ENCODE measurements around the gene IGSF3.
"Not testable (repeated sequence)": the region's sequence is repeated elsewhere in the genome, so short reads cannot be mapped to it uniquely, and the experiment has no call there.

IGSF3 gene

DNA sequence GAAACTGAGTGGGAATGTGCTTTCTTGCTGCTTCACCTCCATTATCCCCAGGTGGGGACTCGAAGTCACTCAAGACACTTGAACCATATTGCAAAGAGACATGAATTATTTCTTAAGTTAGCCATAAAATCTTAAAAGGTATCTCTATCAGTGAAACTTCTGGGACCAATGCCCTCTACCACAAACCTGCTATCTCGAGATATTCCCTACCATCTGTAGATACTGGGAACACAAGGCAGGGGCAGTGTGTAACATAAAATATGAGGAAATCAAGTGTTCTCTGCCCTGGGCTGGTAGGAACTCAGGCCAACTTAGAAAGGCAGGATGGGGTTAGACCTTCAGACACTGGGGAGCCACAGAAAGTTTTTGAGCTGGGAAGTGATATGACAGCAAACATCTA is 95.4 kb downstream of the IGSF3 start:
- DNase-seq: no peak

DNA sequence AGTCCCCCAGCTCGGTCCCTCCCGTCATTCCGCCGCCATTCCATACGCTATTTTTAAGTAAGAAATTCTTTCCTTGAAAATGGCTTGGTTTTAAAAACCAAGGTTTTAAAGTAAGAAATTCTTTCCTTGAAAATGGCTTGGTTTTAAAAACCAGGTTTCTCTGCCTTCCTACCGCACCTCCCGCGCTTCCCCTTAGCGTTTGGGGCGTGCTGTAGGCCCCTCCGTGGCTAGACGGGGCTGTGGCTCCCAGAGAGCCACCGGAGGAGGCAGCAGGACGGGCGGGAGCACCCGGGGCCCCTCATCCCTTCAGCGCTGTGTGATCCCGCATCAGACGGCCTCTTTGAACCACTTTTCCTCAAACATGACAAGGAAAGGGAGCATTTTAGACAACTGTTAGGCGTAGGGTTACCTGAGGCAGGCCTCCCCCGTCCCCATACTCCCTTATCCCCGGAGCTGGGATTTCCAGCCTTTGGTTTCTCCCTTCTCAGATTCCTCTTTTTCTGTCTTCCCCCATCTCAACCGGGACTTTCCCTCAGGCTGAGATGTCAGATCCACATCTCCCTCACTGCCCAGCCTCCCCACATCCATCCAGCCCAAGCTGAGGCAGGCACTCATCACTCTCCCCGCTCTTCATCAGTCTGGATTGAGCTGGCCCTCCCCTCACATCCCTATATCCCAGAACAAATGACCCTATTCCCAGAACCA is 96.2 kb downstream of the IGSF3 start:
- no peak for DNase-seq

DNA sequence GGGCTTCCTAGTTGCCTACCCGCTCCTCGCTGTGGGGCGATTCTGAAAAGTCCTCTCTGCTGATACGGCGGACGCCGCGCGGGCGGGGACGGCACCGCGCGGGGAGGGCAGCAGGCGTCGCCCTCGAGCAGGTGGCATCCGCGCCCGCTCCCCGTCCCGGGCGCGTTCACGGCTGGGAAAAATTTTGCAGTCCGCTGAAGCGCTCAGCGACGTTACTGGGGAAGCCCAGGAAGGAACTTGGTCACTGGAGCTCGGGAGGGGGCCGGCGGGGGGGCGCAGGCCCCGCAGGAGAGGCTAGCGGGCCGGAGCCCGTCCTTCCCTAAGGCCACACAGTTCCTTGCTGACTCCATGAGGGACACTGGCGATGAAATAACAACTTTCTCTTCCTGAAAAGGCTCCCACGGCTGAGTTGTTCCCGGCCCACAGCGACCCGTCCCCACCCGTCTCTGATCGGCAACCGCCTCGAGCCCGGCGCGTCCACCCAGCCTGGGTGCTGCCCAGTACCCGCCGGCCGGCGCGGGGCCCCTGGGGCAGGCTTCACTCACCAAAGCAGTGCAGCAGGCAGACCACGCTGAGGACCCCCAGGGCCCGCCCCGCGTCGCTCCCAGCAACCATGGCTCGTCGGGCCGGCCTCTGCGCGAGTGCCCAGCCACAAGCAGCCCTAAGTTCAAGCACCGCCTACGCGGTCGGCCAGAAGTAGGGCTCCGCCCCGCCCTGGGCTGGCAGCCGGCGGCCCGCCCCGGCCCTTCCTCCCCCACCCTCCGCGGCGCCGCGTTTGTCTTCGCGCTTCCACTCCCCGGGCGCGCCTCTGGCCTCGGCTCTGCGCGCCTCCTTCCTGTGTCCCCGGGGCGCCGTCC is 96.9 kb downstream of the IGSF3 start, which contains the start of gene CD58:
TSS of gene CD58 (minus strand) at position 669 of the 857 bp plus-strand sequence. CDS start at position 615, 54 bp downstream.
- peak; percentile 45 to 68 for DNase-seq

DNA sequence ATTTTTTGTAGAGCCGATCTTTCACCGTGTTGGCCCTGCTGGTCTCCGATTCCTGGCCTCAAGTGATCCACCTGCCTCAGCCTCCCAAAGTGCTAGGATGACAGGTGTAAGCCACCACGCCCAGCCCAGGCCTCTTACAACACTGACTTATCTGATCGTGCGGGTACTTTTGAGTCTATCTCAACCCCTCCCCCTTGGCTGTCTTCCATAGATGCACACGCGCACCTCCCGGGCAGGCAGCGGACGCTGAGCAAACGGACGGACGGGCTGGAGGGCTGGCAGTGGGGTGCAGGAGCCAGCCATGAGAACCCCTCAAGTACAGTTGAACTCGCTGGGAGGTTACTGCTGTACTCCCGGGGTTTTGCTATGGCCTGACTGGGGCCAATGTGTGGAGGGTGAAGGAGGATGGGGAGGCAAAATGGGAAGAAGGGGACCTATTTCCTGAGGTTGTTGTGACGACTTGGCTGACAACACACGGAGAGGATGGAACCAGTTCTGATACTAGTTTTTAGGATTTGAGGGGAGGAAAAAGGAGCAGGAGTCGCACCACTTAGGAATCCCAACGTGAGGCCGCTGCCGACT is 97.7 kb downstream of the IGSF3 start:
- DNase-seq: no peak

DNA sequence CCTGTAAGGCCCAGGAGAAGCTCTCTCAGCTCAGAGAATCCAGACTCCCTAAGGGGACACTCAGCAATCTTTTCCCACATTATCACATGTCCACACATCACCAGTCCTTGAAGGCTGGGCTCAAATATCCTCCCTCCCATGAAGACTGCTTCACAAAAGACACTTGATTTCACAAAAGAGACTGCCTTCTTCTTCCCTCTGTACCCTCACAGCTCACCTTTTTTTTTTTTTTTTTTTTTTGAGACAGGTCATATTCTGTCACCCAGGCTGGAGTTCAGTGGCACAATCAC is 98.2 kb downstream of the IGSF3 start:
- DNase-seq: no peak

DNA sequence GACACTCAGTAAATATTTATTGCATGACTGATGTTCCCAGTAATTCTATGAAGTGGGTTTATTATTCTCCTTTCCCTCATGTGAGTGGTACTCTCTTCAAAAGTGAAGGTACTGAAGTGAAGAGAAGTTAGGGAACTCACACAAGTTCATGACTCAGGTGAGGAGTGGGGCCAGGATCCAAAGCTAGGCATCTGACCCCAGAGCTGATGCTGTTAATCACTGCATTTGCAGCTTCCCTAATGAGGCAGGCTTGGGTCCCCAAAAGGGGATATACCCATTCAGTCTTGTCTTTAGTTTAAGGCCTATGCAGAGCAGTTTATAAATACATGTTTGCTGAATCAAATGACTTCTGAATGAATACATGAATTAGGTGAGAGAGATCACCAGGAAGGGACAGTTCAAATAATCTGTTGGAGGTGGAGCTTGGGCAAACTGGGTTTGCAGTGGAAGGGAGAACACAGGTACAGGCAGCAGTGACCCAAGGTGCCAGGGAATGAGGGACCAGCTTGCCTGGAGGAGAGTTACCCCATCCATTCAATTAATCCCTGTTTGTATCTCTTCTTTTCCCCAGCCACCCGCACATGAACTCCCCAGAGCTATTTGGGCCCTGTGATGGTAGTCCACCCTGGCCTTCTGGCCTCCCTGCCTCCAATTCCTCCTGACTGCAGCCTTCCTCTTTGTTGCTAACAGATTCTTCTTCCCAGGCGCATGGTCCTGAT is 98.7 kb downstream of the IGSF3 start:
- DNase-seq: no peak

DNA sequence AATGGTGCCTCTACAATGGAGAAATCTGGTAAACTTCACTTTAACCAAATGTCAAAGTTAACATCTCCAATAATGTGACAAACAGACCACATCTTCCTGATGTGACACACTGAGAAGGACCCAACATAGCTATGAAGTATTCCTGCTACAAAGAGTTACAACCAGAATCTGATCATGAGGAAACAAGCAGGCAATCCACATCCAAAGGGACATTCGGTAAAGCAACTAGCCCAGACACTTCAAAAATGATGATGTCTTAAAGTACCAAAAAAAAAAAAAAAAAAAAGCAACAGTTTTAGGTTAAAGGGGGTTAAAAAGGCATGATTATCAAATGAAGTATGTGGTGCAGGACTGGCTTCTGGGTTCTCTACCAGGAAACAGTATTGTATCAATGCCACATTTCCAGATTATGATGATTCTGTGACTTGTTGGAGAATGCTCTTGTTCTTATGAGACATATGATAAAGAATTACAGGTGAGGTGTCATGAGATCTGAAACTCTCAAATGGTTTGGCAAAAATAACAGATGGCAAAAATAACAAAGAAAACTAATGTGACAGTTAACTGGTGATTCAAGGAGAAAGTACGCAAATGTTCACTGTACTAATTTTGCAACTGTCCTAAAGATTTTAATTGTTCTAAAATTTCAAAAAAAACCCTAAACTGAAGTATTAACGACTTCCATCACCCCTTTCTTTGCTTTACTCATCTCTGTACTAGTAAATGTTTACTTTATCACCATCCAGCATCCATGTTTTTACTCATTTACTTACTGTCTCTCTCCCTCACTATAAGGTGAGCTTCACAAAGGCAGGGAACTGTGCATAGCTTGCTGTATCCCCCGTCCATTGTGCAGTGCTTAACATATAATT is 99.5 kb downstream of the IGSF3 start:
- DNase-seq: no peak

DNA sequence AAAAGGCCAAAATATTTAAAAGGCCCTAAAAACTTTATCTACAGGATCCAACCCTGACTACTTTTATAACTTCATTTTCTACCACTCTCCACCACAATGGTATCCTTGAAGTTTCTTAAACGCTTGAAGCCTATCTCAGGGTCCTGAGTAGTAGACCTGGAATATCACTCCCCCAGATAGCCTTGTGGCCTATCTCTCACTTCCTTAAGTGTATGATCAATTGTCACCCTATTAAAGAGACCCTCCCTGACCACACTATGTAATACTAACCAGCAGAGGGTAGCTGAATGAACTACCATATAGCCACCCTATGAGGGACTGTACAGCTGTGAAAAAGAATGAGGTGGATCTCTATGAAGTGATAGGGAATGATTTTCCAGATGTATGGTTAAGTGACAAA is 102.3 kb downstream of the IGSF3 start:
- no peak for DNase-seq

DNA sequence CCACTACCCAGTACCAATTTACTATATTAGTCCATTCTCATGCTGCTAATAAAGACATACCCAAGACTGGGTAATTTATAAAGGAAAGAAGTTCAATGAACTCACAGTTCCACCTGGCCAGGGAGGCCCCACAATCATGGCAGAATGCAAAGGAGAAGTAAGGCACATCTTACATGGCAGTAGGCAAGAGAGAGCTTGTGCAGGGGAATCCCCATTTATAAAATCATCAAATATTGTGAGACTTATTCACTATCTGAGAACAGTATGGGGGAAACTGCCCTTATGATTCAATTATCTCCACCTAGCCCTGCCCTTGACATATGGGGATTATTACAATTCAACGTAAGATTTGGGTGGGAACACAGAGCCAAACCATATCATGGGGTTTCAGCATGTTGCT is 103.1 kb downstream of the IGSF3 start:
- DNase-seq: no peak

DNA sequence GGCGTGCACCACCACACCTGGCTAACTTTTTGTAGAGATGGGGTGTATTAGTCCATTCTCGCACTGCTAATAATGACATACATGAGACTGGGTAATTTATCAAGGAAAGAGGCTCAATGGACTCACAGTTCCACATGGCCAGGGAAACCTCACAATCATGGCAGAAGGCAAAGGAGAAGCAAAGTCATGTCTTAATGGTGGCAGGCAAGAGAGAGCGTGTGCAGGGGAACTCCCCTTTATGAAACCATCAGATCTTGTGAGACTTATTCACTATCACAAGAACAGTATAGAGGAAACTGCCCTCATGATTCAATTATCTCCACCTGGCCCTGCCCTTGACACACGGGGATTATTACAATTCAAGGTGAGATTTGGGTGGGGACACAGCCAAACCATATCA is 105.1 kb downstream of the IGSF3 start:
- not testable (repeated sequence) for DNase-seq

DNA sequence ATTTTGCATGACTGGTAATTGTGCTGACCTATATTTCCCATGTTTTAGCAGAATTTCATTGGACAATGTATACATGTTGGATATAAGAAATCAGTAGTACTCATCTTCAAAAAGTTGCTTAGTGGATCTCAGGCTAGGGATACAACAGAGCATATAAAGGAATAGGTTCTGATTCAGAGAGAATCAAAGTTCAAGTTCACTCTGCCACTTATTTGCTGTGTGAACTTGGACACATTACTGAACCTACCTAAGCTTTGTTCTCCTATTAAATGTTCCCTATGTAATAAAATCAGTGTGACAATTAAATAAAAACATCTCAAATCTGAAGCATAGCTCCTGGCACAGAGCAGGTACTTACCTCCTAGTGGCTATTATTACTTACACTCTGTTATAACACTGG is 106.0 kb downstream of the IGSF3 start:
- no peak for DNase-seq

DNA sequence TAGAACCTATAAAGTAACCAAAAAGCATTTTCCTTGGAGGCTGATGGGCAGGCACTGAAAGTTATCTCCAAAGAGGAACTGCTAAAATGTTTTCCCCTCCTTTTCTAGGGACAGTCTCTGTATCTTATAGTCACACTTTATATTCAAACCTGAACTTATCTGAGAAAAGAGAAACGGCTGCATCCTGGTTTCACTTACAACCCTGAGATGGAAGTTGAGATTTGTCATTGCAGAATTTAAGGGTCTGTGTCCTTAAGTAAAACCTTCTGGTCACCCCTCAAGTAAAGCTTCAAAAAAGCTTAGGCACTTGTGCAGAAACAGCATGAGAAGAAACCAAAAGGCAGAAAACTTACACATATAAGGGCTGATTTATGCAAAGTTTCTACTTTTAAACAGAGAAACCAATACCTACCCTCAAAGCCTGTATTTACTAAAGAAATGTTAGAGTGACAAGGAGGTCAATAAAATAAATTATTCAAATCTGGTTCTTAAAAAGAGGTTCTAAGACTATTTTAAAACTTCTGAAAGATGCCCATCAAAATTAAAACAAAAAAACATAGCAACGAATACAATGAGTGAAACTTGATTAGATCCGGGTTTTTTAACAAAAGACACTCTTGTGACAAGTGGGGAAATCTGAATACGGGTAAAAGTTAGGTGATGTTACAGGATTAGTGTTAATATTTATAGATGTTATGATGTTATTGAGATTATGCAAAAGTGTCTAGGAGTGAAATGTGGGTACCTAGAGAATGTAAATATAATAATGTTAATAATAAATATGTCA is 106.6 kb downstream of the IGSF3 start:
- DNase-seq: no peak

DNA sequence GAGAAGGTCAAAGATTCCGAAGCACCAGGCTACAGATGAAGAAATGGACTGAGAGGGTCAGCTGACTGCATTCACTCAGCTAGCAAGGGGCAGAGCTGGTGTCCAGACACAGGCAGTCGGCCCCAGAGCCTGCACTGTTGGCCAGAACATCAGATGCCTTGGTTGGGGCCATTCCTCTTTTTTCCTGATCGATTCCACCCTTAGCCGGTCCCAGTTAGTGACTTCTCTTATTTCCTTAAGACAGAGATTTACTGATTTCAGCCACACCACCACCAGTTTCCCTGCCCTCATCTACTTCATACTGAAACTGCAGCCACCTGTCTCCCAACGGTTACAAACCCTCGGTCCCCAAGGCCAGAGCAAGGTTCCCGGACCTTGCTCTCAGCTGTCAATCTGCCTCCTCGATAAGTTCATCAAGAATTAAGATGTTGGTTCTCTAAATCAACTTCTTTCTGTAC is 108.2 kb downstream of the IGSF3 start:
- DNase-seq: no peak

DNA sequence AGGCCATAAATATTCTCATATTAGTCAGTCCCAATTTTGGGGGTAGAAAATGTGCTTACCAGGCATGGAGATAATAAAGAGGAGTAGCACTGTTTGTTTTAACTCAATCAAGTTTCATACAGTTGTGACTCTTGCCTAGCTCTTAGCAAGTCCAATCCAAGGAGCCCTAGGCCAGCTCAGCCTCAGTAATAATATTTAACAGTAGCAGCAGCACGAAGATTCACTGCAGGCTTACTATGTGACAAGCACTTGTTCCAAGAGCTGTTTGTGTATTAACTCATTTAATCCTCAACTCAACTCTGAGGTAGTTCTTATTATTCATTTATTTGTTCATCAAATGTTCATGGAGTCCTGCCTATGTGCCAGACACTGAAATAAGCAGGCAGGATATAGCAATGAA is 109.0 kb downstream of the IGSF3 start:
- no peak for DNase-seq

DNA sequence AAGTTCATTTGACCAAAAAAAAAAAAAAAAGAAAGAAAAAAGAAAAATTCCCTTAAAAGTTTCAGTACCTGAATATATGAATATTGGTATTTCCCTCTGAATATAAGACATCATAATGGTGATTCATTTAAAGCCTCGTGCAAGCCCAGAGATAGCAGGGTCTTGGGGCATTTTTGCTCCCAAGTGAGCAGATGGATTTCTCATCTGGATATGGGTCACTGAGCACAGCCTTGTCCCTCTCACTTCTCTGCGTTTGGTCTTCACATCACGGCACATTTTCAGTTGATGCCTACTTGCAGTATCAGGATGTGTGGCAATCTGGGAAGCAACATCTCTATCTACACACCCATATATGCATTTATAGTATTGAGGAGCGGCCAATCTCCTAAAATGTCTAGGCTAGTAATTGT is 109.4 kb downstream of the IGSF3 start:
- no peak for DNase-seq

DNA sequence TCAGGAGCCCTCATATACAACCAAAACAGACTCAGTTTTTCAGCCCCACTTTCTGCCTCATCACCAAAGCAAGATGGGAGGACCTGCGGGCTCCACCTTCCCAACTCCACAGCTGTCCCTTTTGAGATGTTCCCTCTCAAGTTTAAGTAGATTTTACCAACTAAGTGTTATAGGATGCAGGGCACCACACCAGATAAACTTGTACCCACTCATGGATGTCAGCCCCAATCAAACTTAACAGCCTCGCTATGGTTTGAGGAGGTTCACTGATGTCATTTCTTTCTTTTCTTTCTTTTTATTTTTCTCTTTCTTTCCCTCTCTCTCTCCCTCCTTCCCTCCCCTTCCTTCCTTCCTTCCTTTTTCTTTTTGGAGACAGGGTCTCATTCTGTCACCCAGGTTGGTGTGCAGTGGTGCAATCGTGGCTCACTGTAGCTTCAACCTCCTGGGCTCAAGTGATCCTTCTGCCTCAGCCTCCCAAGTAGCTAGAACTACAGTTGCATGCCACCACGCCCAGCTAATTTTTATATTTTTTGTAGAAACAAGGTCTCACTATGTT is 110.1 kb downstream of the IGSF3 start:
- no peak for DNase-seq

DNA sequence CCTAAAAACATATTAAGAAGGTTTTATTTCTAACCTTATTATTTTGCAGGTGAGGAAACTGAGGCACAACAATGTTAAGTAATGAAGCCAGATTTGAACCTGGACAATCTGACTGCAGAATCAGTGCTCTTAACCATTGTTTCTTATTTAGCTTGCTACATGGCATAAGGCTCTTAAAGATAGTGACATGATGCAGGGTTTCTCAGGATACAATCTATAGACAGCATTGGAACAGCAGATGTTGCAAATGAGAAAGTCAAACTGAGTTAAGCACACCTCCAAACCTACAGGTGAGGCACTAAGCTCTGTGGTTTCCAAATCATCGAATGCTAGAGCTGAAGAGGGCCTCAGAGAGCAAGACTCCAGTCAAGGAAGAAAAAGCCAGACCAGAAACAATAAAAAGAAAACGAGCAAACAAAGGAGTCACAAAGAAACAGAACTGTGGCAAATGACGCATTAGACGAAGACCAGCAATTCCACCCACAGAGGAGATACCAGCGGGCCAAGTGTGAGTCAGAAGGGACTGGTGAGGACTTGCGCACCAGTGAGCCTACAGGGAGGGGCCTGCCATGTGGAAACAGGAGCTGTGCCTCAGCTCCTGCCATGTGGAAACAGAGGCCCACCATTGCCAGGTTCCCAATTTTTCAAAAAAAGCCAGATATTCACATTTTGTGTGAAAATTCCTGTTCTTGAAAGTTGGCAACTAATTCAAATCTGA is 111.1 kb downstream of the IGSF3 start:
- DNase-seq: no peak

DNA sequence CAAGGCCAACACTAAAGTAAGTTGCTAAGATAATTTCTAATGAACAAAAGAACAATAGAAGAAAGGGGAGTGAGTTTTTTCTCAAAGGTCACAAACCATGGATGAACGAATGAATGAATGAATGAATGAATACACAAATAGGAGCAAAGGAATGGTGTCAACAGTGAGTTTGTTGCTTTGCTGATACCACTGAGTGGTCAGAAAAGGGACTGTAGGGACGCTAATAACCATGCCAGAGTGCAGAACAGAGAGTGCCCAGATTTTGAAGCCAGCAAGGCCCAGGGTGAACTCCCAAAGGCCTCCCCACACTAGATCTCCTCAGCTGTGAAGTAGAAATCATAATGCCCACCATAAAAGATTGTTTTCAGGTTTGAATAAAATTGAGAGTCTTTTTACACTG is 112.6 kb downstream of the IGSF3 start:
- no peak for DNase-seq

DNA sequence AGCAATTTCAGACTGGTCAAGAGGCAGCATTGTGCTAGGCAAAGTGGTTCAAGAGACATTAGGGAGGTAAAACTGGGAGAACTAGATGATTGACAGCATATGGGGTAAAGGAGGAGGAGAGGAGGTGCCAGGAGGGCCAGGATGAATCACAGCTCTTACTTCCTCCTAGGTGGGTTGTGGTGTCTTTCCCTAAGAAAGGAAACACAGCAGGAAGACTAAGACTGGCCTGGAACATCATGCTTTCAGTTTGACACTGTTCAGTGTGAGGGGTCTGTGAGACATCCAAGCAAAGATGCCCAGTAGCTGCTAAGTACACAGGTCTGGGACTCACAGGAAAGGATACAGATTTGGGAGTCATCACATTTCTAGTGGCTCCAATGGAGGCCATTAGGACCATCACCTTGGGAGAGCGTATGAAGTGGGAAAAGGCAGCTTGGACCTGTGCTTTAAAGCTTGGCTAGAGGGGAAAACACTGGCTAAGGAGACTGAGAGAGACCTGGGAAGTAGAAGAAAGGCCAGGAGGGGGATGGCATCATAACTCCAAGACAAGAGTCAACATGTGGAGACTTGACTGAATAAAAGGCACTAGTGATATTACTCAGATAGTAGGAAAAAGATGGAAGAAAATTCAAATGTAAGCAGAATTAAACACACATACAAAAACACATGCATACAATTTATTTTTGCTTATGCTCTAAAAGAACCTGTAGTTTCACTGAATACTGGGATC is 114.0 kb downstream of the IGSF3 start:
- no peak for DNase-seq

Data from NCI-H187 (cell line).